HG03196 (cell line): ENCODE data around the gene CCDC7.
"Not testable (repeated sequence)": the region's sequence is repeated elsewhere in the genome, so short reads cannot be mapped to it uniquely, and the experiment has no call there.

Source experiments
- ATAC-seq: cut with Tn5 transposase; IDR thresholded peaks from one replicate; pipeline ENCODE4 v1.9.1; 2021; ENCODE audit not compliant: unreplicated experiment

Gene CCDC7

DNA sequence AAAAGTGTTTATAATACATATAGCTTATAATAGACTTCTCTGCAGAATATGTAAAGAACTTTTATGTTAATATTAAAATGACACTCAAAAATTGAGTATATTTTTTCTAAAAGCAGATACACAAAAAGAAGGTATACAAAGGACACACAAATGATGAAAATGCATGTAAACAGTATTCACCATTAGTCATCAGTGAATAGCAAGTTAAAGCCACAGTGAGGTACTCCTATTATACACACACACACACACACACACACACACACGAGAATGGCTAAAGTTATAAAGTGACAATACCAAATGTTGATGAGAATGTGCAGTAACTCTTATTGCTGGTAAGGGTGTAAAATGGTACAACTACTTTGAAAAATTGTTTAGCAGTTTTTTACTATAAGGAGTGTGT lies 419.2 kb downstream of the CCDC7 start:
- ATAC-seq = no peak

DNA sequence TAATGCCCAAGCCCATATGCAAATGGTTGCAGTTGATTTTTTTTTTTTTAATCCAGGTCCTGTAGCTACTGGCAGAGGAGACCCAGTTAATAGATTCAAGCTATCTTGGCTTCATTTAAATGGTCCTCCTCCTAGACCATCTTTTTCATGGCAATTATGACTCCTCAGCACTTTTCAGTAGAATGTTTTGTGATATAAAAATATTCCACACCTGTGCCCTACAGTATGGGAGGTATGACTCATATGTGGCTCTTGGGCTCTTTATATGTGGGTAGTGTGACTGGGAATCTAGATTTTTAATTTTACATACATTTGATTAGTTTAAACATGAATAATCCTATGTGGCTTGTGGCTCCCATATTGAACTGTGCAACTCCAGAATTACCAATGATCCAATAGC lies 432.0 kb downstream of the CCDC7 start:
- ATAC-seq = no peak

DNA sequence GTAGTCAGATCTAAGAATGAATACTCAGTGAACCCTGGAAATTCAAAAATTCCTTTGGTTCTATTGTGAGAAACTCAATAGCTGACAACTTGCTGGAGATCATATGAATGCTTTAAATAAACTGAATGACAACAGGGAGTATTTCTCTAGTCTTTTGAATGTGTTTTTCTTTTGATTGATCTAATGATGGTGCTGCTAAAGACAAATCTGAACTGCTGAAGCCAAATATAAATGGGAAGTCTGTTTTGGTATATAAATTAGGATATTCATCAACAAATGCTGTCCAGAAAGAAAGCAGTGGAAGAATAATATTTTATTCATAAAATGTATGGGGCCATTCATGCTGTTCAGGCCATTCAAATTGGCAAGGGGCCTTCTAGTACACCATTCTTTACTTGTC lies 432.7 kb downstream of the CCDC7 start:
- no peak for ATAC-seq

DNA sequence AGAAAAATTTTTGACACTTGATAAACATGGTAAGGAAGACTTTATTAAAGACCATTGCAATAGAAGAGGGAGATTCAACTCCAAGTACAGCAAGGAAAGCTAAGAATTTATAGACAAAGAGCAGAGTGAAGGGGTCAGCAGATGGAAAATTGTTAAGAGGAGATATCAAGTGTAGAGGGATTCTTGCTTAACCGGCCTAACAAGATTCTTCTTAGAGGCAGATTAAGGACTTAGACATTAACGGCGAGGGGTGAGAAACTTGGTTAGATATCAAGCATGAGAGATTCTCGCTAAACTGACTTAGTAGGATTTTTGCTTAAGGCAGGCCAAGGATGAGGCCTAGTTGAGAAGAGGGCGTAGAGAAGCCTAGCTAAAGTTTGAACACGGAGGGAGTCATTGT lies 436.1 kb downstream of the CCDC7 start:
- no peak for ATAC-seq

DNA sequence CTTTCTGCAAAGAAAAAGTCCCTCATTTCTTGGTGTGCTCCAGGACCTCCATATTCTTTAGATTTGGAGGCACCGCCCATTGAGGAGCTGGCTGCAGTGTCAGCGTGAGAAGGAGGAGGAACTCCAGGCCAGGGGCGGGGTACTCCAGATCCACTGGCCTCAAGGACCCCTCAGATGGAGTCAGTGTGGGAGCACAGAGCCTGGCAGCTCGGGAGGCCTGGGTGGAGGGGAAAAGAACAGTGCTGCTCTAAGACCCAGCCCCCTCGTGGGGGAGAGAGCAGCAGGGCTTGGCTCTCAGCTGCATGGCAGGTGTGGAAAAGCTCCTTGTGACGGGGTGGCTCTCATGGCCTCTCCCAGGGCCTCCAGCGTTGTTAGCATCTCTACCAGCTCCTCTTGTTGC lies 441.5 kb downstream of the CCDC7 start:
- no peak for ATAC-seq

DNA sequence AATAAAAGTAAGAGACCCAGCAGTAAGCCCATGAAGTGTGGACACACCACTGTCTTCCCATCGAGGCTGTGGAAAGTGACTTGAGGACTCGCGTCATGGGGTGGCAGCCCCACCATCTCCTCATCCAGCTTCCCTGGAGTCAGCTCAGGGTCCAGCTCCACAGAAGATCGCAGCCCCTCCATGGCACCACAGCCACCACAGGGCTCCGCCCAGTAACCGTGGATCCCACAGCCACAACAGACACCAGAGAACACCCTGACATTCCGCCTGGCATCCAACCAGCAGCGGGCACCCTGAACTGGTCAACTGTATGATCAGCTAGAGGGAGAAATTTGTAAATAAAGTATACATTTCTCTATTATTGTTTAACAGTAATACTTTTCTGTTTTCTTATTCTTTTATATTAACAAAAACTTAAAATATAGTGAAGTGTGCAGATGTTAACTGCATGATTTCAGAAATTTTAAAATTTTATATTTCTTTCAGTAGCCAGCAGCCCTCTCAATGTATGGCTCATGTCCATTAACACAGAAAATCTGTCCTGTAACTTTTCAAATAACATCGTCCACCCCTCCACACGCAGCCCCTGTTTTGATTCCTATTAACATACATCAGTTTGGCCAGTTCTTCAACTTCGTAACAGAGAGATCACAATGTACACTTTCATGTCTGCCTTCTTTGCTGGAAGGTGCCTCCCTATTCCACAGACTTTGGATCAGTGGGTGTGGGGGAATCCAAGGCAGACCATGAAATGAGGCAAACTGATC lies 442.4 kb downstream of the CCDC7 start:
- ATAC-seq = no peak

DNA sequence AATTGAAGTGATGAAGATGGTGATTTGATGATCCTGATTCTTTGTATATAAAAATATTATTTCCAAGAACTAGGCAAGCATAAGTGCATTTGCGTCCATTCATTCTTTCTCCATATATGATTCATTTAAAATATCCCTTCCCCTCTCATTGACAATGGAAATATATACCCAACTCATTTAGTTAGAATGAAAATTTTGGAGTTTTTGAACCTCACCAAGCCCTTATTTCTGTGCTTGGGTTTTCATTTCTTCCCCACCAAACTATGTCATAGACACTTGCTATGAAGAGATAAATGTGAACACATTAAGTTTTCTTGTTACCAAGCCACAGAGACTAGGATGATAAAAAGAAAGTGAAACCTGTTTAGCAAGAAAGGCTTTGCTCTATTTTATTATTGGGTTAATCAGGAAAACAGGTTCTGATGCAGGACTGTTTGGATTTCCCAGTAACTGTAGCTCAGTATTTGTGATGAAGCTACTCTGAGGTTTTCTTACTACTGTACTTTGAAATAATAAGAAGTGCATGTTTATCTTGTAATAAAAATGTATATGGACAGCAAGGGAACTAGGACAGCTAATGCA lies 443.8 kb downstream of the CCDC7 start:
- no peak for ATAC-seq

DNA sequence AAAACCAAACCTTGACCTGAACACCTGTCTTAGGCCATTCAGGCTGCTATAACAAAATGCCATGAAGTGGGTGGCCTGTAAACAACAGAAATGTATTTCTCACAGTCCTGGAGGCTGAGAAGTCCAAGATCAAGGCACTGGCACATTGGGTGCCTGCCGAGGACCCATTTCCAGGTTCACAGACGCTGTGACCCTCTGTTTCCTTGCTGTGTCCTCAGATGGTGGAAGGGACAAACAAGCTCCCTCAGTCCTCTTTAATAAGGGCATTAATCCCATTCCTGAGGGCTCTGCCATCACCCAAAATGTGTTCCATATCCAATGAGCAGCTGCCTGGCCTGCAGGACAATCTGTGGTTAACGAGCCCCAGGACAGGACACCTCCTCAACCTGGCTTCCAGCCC lies 444.5 kb downstream of the CCDC7 start:
- no peak for ATAC-seq

DNA sequence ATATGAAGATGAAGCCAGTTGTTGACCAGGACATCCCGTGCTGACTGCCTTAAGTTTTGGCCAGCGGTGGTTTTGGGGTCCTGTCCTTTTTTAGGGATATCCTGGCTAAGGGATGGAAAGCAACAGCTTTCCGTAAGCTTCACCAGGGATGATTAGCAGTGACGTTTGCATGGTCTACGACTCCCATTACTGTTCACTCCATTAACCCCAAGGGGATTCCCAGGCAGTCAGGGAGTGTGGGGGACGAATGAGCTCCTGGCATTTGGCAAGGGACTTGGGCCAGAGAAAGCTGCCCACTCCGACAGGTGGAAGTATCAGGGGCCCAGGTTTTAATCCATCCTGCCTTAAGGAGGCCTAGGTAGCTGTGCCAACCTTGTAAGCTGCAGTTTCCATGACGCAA lies 445.3 kb downstream of the CCDC7 start:
- ATAC-seq = no peak

DNA sequence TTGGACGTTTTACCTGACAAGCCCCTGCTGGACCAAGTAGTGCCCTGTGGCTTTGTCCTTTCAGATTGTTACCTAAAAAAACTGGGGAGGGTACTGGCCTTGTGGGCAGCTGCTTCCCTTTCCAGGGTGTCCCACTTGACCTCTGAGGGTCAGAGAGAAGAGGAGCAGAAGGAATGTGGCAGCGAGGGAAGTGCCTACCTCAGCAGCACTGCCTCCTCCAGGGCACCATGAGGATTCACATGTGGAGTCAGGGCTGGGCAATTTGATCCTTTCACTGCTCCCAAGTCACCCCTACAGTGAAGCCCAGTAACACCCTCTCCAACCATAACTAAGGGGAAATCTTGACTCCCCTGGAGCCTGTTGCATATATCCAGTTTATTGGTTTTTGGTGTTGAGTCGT lies 447.5 kb downstream of the CCDC7 start:
- no peak for ATAC-seq

DNA sequence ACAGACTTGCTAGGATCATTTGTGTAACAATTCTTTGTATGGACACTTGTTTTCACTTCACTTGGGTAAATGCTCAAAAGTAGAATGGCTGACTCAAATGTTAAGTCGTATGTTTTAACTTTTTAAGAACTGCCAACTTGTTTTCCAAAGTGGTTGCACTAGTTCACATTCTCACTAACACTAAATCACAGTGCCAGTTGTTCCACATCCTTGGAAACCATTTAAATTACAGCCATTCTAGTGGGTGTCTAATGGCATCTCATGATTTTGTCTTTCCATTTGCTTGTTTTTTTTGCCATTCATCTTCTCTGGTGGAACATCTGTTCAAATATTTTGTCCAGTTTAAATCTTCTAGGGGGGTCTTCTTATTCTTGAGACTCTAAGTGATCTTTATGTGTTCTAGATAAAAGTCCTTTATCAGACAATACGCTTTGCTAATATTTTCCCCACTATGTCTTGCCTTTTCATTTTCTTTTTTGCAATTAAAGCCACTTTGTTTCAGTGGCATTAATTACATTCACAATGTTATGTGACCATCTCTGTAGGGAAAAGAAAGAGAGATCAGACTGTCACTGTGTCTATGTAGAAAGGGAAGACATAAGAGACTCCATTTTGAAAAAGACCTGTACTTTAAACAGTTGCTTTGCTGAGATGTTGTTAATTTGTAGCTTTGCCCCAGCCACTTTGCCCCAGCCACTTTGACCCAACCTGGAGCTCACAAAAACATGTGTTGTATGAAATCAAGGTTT lies 448.1 kb downstream of the CCDC7 start:
- ATAC-seq = no peak

DNA sequence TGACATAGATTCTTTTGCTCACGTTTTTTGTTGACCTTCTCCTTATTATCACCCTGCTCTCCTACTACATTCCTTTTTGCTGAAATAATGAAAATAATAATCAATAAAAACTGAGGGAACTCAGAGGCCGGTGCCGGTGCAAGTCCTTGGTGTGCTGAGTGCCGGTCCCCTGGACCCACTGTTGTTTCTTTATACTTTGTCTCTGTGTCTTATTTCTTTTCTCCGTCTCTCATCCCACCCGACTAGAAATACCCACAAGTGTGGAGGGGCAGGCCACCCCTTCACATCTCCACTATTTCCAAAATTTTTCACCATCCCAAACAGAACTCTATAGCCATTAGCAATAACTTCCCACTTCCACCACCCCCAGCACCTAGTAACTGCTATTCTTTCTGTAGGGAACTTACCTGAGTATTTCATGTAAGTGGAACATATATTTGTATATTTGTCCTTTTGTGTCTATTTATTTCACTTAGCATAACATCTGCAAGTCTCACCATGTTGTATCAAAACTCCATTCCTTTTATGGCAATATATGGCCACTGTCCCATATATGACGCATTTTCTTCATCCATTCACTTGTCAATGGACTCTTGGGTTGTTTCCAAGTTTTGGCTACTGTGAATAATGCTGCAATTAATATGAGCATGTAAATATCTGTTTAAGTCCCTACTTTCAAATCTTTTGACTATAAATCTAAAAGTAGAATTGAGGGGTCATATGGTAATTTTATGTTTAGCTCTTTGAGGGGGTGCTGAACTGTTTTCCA lies 449.4 kb downstream of the CCDC7 start:
- not testable (repeated sequence) for ATAC-seq

DNA sequence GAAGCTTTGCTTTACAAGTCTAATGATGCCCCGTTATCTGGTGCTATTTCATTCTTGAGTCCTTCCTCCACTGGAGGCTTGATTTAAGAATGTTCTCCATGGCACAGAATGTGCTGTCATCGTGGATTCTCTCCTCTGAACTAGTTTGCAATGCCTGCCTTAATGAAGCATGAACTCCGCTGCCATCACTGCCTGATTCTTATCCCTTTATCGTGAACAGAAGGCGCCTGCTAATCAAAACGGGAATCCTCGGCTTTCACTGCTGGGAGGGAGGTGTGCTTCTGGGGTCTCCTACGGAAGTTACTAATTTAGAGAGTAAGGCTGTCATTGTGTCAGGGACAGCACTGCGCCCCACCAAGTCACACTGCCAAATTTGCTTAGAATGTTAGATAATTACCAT lies 455.9 kb downstream of the CCDC7 start:
- no peak for ATAC-seq

DNA sequence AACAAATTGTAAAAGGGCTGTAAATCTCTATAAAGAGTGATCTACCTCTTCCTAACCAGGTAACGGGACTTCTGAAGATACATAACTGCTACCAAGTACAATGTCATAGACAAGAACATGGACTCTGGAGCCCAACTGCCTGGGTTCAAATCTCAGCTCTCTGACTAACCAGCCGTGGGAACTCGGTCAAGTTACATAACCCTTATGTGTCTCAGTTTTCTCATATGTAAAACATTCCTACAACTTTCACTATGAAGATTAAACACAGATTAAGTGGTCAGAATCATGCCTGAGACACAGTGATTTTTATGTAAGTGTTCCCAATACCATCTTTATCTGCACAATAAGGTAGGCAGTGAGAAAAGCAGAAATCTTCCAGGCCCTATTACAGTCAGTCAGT lies 459.5 kb downstream of the CCDC7 start:
- ATAC-seq = no peak

DNA sequence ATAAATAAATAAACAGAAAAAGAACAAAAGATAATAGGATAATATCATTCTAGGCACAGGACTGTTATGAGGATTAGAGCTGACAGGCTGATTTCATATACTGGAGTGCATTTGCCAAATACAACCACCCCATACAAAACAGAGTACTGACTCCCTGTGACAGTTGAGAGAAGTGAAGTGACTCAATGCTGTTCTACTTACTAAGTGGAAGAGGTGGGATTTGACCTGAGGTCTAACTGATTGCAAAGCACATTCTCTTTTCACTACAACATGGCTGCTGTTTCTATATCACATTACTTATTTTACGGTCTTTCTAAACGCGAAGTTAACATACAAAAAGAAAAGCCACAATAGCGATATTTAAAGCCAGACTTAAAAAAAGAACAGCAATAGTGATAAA lies 460.7 kb downstream of the CCDC7 start:
- no peak for ATAC-seq

DNA sequence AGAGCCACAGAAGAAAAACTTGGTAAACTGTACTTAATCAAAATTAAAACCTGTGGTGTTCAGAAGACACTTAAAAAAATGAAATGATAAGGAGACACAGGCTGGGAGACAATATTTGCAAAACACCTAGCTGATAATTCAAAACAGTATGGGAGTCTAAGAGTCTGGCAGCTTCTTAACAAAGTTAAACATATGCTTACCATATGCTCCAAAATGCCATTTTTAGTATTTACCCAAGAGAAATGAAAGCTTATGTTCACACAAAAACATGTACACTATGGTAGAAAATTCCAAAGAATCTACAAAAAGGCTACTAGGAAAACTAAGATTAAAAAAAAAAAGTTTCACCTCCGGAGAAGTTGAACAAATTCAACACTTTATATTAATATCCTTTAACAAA lies 463.5 kb downstream of the CCDC7 start:
- ATAC-seq = no peak

DNA sequence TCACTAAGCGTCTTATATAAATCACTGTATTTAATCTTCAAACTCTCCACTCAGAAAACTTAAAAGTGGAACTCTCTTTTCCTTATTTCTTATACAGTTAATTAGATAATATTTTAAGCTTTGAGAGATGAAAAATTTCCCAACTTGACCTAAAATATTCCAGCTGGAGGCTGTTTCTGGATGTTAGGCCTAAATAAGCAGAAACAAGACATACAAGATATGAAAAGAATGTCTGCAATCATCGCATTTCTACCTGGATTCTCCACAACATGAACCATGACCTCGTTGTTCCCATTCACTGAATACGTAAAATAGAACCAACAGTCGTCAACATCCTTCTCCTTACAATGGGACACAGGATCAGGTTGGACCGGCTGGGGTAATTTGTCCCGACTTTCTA lies 464.0 kb downstream of the CCDC7 start:
- ATAC-seq = not testable (repeated sequence)

DNA sequence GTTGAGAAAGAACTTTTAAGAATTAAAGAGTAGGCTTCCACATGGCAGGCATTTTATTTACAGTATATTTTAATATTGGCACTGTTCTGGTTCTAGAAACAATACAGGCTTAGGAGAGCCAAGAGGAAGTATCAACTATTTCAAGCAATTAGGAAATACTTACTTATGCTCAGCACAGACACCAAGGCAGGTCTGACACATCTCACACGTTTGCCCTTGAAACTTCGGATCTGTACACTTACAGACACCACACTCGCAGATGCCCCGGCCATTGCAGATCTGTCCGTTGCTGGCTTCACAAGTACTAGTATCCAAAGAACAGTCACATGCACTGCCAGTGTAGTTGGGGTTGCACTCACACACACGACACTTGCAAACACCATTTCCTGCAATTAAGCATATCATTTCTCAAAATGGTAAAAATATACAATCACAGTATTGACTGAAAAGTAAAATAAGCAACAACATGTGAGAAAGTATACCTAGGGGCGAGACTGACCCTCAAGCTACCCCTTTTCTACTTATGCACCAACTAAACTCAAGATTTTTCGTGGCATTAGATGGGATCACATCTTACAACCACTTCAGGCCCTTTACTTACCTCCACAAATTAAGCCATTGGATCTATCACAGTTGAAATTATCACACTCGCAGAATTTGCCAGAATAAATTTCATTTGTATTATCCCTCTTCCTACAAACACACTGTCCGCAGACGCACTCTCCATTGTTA lies 465.5 kb downstream of the CCDC7 start:
- ATAC-seq = no peak

DNA sequence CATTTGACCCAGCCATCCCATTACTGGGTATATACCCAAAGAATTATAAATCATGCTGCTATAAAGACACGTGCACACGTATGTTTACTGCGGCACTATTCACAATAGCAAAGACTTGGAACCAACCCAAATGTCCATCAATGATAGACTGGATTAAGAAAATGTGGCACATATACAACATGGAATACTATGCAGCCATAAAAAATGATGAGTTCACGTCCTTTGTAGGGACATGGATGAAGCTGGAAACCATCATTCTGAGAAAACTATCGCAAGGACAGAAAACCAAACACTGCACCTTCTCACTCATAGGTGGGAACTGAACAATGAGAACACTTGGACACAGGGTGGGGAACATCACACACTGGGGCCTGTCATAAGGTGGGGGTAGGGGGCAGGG lies 471.9 kb downstream of the CCDC7 start:
- ATAC-seq = not testable (repeated sequence)

DNA sequence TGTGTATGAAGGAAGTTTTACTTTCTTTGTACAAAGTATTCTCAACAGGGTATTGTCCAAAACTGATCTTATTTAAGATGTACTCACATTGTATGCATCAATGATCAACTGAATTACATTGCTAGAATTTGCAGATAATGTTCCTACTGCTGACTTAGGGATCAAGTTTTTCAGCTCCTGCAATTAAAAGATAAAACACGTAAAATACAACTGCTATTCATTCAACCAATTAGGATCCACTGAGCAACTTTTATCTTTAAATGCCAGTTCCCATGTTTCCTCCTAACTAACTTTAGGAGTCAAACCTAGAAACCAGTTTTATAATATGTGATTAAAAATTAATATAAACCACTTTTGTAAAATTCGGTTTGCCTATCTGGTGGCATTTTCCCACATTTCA lies 476.2 kb downstream of the CCDC7 start:
- ATAC-seq = no peak

DNA sequence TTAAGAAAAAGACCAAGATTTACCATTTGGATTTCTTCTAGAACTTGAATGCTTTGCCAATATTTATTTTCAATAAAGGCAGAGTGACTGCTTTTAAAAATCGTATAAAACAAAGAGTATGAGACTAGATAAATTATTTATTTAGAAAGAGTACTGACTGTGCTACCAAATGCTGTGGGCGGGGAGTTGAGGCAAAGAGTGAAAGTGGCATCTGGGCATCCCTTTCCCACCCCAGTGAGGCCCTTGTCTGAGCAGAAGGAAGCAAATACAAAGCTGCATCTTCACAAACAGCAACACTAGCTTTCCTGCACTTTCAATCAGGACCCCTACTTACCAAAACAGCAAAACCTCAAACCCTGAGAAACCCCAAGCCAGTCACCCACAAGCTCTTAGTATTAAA lies 477.2 kb downstream of the CCDC7 start:
- ATAC-seq = no peak
